MCF 10A (cell line): ENCODE data around the gene TEC. TPM values are rescaled to one million over a fixed set of nuclear protein-coding genes. Genes with fewer than 3 reads are reported as not detected.

Experiments used
- BruUV-seq: library from RNA; stranded (reverse); fragments of 400-500 nt; replicated peaks from 2 replicates; lab custom pipeline; 2021; lab: Mats Ljungman, UMichigan
- CTCF ChIA-PET: fragments of 300-600 bp; sonication (Branson Sonifier 250); formaldehyde crosslinking; extraction: SDS; loops from one replicate; lab custom pipeline; 2021; ENCODE audit warnings: antibody characterized with exemption, inconsistent platforms; lab: Yijun Ruan, JAX
- POLR2A ChIA-PET: fragments of 300-600, 350-650 bp; sonication (Branson Sonifier 250); formaldehyde crosslinking; extraction: SDS; loops from one replicate; lab custom pipeline; 2020; ENCODE audit warnings: antibody characterized with exemption, inconsistent platforms; lab: Yijun Ruan, JAX
- DNase-seq: peaks from one replicate; pipeline ENCODE4 v3.0.0-alpha.2; 2018; ENCODE audit not compliant: unreplicated experiment
- H3K27ac Mint-ChIP-seq: one replicate; pipeline ENCODE4 v1.8.0; 2022; ENCODE audit warnings: mild to moderate bottlenecking, low read depth, mixed read lengths; ENCODE audit not compliant: unreplicated experiment
- H3K27me3 Mint-ChIP-seq: one replicate; pipeline ENCODE4 v1.8.0; 2022; ENCODE audit warnings: mixed read lengths; ENCODE audit not compliant: insufficient read depth, unreplicated experiment
- H3K36me3 Mint-ChIP-seq: one replicate; pipeline ENCODE4 v1.8.0; 2022; ENCODE audit warnings: mild to moderate bottlenecking, moderate library complexity, mixed read lengths; ENCODE audit not compliant: insufficient read depth, unreplicated experiment
- H3K4me1 Mint-ChIP-seq: one replicate; pipeline ENCODE4 v1.8.0; 2022; ENCODE audit warnings: mixed read lengths; ENCODE audit not compliant: insufficient read depth, unreplicated experiment
- H3K4me3 Mint-ChIP-seq: one replicate; pipeline ENCODE4 v1.8.0; 2022; ENCODE audit warnings: mild to moderate bottlenecking, moderate library complexity, mixed read lengths; ENCODE audit not compliant: unreplicated experiment
- H3K9me3 Mint-ChIP-seq: one replicate; pipeline ENCODE4 v1.8.0; 2022; ENCODE audit warnings: mixed read lengths; ENCODE audit not compliant: unreplicated experiment
- intact Hi-C: fragments of 100-400 bp; cut with micrococcal nuclease; formaldehyde crosslinking; loops from 2 replicates; pipeline ENCODE4 v1.14.1; 2022
- total RNA-seq: library from RNA; stranded (reverse); gene quantifications from 2 replicates; pipeline ENCODE4 v1.2.3, GENCODE V29; 2022
- TF ChIP-seq, protein P1 (sequence below): fragments of 200-600 bp; IDR thresholded peaks from one replicate; pipeline ENCODE4 v1.8.0; 2022; ENCODE audit warnings: antibody characterized with exemption, mild to moderate bottlenecking; ENCODE audit not compliant: unreplicated experiment

The TEC gene
- total RNA-seq, 1 experiment from 2014 or later, result 1.1 TPM

DNA sequence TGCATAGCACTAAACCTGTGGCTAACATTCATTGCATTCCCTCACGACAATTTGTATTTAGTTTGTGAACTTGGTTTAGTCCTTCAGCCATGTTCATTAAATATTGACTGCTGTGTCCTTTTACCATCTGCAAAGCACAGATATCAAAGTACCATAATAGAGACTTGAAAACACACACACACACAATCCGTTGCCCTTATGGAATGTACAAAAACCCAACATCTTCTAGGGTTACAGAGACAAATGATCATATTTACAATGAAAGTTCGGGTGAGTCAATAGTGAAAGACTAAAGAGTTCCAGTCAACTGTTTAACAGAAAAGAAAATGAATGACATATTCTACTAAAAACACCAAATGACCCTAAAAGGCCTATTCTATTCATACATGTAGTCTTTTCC lies 84.8 kb downstream of the TEC start:
- H3K27me3 Mint-ChIP-seq, result no peaks in the 10 kb centered on the region
- POLR2A ChIA-PET, result no interaction called here

DNA sequence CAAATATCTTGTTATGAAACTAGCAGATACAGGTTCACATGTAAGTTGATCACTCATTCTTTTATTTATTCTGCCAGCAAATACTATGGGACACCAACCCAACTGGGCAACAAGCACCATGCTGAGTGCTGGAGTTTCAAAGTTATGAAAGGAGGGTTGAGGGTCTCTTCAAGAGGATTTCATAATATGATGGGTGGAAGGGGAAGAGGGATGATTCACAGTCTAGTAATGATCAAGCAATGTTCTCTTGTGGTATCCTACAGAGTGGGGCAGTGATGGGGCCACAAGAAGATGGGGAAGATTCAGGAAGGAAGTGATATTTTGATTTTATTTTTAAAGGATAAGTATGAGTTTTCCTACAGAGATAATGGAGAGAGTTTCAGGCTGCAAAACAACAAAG lies 89.4 kb downstream of the TEC start:
- ChIA-PET CTCF (no interaction called here), POLR2A (no interaction called here)
- H3K4me1 Mint-ChIP-seq, result peaks cover 6% of the 10 kb centered on the region
- intact Hi-C loops, result no loop called here
- no peak overlapping the region for H3K27ac Mint-ChIP-seq
- no TSS peak for BruUV-seq
- H3K36me3 Mint-ChIP-seq, result no peaks in the 10 kb centered on the region
- peaks cover 10% of the 10 kb centered on the region for H3K9me3 Mint-ChIP-seq
- TF ChIP-seq, protein P1, sequence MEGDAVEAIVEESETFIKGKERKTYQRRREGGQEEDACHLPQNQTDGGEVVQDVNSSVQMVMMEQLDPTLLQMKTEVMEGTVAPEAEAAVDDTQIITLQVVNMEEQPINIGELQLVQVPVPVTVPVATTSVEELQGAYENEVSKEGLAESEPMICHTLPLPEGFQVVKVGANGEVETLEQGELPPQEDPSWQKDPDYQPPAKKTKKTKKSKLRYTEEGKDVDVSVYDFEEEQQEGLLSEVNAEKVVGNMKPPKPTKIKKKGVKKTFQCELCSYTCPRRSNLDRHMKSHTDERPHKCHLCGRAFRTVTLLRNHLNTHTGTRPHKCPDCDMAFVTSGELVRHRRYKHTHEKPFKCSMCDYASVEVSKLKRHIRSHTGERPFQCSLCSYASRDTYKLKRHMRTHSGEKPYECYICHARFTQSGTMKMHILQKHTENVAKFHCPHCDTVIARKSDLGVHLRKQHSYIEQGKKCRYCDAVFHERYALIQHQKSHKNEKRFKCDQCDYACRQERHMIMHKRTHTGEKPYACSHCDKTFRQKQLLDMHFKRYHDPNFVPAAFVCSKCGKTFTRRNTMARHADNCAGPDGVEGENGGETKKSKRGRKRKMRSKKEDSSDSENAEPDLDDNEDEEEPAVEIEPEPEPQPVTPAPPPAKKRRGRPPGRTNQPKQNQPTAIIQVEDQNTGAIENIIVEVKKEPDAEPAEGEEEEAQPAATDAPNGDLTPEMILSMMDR, result no peak
- DNase-seq, result peak; percentile 2
- H3K4me3 Mint-ChIP-seq, result no peak overlapping the region
- H3K27me3 Mint-ChIP-seq, result no peaks in the 10 kb centered on the region

More for the DNA sequence above, 84.8 kb downstream of the TEC start:
- Mint-ChIP-seq H3K4me3 (no peak overlapping the region), H3K4me1 (peaks cover 6% of the 10 kb centered on the region), H3K27ac (peak overlapping the region; percentile 67), H3K9me3 (no peaks in the 10 kb centered on the region), H3K36me3 (no peaks in the 10 kb centered on the region)
- TF ChIP-seq, protein P1, result no peak
- no peak for DNase-seq
- no TSS peak for BruUV-seq
- CTCF ChIA-PET, result no interaction called here
- intact Hi-C loops, result no loop called here

DNA sequence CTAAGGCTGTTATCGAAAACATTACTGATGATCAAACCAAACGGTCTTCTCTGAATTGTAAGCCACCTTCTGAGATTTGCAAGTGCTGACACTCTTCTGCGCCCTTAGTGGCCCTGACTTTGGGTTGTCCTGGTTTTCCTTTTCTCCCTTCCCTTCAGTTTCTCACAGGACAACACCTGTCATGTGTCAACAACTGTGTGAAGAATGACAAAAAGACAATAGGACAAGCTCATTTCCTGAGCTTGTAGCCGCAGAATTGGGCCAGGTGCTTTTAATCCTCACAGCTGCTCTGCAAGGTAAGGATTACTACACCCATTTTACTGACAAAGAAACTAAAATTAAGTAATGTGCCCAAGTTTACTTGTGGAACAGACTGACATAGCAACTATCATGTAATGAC lies 90.7 kb downstream of the TEC start:
- H3K27me3 Mint-ChIP-seq, result no peaks in the 10 kb centered on the region
- H3K9me3 Mint-ChIP-seq, result peaks cover 10% of the 10 kb centered on the region
- POLR2A ChIA-PET, result no interaction called here
- DNase-seq, result no peak
- peaks cover 6% of the 10 kb centered on the region for H3K4me1 Mint-ChIP-seq
- CTCF ChIA-PET, result no interaction called here
- intact Hi-C loops, result no loop called here
- H3K27ac Mint-ChIP-seq, result no peak overlapping the region
- no TSS peak for BruUV-seq
- no peak overlapping the region for H3K4me3 Mint-ChIP-seq
- TF ChIP-seq, protein P1, result no peak
- H3K36me3 Mint-ChIP-seq, result no peaks in the 10 kb centered on the region

DNA sequence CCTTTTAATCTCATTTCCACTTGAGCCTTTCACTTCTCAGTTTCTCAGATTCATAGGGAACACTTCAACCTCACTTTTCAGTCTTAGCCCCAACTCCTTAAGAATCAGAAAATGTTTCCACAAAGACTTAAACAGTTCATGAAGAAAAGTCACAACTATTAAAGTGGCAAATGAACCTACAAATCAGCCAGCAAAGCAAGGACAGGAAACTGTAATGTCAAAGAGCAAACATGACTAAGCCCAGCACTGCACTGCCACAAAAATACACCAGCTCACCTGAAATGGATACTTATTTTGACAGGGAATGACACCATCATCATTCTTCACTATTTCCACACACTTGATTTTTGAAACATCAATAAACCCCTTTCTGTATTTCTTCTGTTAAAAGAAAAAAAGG lies 93.8 kb downstream of the TEC start:
- TF ChIP-seq, protein P1, result no peak
- no peak overlapping the region for H3K4me3 Mint-ChIP-seq
- H3K36me3 Mint-ChIP-seq, result no peaks in the 10 kb centered on the region
- POLR2A ChIA-PET, result no interaction called here
- intact Hi-C loops, result no loop called here
- CTCF ChIA-PET, result no interaction called here
- peaks cover 10% of the 10 kb centered on the region for H3K9me3 Mint-ChIP-seq
- peak; percentile 24 for DNase-seq
- peaks cover 16% of the 10 kb centered on the region for H3K4me1 Mint-ChIP-seq
- no TSS peak for BruUV-seq
- no peak overlapping the region for H3K27ac Mint-ChIP-seq
- no peaks in the 10 kb centered on the region for H3K27me3 Mint-ChIP-seq
